ENCODE measurements around the gene SOWAHA.
"Not testable (repeated sequence)": the region's sequence is repeated elsewhere in the genome, so short reads cannot be mapped to it uniquely, and the experiment has no call there.

SOWAHA gene

DNA sequence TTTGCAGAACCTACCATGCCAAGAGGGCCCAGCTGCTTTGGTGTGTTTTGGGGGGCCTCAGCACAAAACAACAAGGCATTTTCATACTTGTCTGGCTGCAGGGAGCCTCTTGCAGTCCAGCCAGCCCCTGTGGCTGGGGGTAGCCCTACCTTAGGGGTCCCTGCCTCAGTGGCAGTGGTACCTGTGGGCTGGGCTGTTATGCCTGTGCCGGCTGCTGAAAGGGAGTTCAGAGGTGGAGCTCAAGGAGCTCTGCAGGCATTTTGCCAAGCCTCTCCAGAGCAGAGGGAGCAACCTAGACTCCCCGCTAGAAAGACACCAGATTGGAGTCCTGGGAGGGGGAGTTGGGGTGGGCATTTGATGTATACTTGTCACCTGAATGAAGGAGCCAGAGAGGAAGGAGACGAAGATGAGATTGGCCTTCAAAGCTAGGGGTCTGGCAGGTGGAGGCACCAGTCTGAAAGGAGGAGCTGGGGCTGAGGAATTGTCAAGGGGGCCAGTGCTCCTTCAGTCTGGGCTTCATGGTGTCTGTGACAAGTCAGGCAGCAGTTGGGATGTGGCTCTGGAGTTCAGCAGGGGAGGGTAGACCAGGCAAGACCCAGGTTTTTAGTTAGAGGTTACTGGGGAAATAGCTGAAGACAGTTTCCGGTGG is 15.9 kb downstream of the SOWAHA start:
- DNase-seq: no peak

DNA sequence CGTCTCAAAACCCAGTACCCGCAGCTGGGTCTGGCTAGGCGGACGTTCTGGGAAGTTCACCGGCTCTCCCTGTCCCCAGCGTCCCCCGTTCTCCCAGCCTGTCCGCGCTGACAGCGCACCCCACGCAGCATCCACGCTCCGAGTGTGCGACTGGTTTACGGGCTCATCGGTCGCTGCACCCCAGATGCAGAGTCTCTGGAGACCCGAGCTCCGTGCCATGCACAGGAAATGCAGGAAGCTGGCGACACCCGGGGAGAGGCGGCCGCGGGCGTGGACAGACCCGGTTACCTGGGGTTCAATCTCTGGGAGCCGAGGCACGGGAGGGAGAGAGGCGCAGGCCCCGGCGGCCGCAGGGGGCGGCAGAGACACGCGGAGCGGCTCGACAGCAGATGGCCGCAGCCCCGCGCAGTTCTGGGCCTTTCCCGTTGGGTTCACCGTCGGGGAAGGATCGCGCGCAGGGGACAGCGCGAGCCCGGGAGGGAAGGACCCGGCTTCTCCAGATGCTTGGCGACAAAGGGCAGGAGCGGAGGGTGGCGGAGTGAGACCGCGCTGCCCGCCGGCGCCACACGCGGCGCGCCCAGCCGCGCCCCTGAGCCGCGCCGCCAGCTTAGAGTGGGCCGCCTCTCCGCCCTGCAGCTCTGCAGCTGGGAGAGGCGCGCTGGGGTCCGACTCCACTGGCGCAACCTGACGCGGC is 16.8 kb downstream of the SOWAHA start:
- DNase-seq: peak; percentile 91

DNA sequence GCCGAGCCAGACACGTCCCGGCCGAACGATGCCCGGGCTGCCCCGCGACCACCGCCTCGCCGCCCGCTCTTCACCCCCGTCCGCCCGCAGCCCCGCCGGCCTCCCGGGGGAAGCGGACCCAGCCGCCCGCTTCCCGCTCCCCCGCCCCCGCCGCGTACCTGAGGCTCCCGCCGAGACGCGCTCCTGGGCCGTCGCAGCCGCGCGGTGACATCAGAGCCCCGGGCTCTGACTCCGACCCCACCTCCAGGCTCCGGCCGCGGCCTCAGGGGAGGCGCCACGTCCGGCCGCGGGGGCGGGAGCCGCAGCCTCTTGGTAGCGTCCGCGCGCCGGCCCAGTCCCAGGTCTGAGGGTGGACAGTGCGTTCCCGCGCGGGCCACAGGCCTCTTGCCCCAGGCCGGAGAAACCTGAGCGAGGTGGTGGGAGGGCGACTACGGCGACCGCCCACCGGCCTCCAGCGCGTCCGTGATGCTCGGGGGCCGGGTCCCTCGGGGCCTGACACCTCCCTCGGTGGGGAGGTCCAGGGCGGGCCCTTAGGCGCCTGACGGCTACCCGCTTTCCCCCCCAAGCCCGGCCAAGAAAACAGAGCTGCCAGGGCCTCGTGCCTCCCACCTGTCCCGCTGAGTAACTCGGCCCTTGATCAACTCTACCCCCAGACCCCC is 17.5 kb downstream of the SOWAHA start, which contains the start of gene SHROOM1:
TSS of gene SHROOM1 (minus strand) at position 212 of the 659 bp plus-strand sequence. CDS start 4,507 bp downstream, outside the sequence.
- peak; percentile 69 for DNase-seq

DNA sequence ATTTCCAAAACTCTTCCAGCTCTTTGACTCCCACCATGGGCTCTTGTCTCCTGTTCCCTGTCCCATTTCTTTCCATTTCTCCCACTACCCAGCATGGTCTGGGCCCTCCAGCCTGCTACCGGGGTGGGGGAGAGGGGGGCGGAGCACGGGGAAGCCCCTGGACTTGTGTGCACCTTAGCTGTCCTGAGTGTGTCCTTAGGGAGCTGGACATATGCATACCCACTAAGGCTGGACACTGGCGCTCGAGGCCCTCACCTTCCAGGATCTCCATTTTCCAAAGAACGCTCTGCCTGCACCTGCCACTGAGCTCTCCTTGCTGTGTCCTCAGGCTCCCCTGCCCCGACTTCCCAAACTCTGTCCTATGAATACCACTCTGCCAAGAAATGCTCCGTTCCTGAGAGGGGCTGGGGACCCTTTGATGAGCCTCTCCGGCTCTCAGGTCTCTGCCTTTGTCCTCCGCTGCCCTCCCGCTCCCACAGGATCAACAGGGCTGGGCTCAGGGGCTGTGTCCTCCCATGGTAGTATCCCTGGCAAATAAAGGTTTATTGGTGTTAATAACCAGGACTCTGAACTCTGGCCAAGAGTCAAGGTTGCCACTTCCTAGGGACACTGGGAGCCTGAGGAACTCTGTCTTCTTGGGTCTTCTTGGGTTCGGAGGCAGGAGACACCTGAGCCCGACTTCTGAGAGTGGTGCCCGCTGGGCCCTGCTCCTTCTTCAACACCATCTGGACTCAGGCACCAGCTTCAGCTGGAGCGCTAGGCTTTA is 18.2 kb downstream of the SOWAHA start:
- no peak for DNase-seq

DNA sequence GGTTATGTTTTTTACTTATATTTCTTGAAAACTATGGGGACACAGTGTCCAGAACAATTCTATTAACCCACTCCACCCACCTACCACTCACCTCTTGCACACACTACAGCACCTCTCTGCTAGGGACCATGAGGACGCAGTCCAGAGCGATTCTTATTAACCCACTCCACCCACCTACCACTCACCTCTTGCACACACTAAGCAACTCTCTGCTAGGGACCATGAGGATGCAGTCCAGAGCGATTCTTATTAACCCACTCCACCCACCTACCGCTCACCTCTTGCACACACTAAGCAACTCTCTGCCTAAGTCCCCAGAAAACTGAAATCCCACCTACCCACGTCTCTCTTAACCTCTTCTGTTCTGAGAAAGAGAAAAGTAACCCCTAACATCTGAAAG is 19.5 kb downstream of the SOWAHA start:
- DNase-seq: no peak

GRCh38 chr5:132834057-132834456 is 21.0 kb downstream of the SOWAHA start:
- no peak for DNase-seq

GRCh38 chr5:132836852-132837251 is 23.8 kb downstream of the SOWAHA start:
- no peak for DNase-seq

DNA sequence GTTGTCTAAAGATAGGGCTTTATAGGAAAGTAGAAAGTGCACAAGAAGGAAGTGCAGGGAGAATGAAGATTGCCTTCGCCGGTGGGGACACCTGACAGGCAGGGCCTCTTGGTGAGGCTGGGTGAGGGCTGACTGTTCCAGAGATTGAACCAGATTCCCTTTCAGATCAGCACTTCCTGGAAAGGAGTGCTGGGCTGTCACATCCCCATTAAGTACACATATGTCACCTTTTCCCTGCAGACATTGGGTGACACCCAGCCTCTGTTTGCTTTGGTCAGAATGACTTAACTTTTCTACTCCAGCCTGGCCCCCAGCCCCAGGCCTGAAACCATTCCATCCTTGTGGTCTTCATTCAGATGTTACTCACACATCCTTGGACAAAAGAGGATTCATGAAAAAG is 24.8 kb downstream of the SOWAHA start:
- no peak for DNase-seq

DNA sequence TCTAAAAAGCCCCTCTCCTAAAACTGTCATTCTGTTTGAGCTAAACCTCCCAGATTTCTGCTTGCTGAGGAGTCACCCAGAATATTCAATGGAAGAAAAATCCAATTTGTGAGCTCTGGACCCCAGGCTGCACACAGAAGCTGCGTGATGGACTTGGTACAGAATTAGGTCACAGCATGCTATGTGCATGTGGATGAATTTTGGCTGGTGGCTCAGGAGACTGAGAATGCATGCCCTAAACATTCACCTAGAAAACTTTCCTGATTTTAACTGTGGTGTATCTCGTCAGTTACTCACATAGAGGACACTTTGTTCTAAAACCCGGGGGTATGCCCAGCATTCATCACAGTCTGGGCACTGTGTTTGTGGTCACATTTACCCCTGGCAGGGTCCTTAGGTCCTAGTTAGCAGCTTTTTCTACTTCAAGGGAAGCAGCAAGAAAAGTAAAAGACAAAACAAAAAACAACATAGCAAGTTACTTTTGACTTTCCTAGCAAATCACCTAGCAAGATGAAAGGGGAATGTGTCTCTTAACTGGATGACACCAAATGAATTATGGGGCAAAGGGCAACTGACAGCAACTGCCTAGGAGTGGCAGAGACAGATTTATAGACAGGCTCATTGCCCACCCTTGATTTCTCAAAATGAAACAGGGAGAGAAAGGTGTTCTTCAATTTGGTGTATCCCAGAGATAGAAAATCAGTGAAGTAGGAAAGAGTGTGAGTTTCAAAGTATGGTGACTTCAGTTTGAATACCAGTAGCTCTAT is 25.6 kb downstream of the SOWAHA start:
- DNase-seq: peak; percentile 49

DNA sequence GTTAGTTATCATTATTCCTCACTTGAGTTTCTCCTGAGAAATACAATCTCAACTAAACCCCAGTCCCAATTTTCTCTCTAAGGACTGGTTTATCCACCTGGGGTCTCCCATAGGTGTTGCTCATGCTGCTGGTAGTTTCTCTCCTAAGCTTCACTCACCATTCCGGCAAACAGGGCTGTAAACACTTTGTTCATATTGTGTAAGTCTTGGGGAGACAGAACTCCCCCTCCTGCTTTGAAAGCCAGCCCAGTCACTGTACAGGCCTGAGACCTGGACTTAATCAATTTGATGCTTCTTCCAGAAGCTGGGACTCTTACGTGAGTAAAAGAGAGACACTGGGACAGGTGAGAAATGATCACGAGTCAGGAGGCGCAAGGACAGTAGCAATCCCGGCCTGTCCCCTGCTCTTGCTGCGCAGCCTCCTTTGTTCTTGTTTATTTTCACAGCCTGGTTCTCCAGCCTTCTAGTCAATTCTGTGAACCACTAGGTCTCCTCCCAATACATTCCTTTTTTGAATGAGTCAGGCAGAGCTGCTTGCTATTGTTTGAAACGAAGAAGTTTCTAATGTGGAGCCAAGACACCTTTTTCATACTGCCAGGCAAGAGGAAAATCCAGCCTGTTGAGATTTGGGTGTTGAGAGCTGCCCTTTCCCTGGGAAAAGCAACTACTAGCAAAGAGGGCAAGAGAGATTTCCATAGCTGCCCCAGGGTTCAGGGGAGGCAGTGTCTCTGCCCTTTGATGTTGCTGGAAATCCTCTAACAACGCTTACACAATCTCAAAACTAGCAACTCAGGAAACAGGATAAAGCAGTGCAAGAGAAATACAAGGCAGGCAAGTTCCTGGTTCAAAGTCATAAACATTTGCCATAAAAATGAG is 26.6 kb downstream of the SOWAHA start:
- DNase-seq: no peak

DNA sequence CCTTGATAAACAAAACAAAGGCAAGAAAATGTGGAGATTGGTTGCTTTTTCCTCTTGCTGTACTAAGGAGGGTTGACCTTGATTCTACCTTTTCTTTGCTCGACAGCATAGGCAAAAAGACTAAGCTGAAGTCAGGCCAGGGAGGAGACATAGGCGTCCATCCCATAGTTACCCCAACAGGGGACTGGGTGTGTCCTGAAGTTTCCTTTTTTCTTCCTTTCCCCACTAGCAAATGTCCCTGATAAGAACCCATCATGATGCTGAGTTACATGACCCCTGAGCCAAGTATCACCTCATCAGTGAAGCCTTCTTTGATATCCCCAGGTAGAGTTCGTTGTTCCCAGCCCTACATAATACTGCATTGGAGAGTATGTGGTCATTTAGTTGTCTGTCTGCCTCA is 27.2 kb downstream of the SOWAHA start:
- DNase-seq: no peak

- DNase-seq: no peak
These were observed 27.8 kb downstream of the SOWAHA start for GRCh38 chr5:132840896-132841295.

DNA sequence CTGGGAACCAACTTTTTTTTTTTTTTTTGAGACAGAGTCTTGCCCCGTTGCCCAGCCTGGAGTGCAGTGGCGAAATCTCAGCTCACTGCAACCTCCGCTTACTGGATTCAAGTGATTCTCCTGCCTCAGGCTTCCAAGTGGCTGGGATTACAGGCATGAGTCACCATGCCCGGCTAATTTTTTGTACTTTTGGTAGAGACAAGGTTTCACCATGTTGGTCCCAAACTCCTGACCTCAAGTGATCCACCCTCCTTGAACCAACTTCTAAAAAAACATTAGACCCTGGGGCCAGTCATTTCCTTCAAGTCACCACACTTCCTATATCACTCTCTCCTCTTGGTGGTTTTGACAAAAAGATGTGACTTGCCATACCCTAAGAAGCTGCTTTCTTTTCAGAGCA is 28.2 kb downstream of the SOWAHA start:
- DNase-seq: no peak

DNA sequence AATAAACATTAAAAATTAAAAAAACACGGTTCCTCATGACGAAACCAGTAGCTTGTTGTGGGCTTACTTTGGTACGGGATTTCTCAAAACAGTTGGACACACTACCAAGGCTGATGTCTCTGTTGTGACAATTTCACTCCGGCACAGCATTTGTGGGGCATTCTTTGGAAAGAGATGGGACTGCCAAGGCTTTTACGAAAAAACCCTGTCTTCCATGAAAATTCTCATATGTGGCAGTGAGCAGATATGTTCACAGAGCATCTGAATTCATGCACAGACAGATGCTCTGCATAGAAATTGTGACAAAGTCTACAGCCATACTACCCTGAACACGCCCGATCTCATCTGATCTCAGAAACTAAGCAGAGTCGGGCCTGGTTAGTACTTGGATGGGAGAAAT is 35.2 kb downstream of the SOWAHA start:
- no peak for DNase-seq

GRCh38 chr5:132849347-132849746 is 36.2 kb downstream of the SOWAHA start:
- DNase-seq: no peak

- DNase-seq: no peak
These were observed 37.0 kb downstream of the SOWAHA start for GRCh38 chr5:132850066-132850465.

DNA sequence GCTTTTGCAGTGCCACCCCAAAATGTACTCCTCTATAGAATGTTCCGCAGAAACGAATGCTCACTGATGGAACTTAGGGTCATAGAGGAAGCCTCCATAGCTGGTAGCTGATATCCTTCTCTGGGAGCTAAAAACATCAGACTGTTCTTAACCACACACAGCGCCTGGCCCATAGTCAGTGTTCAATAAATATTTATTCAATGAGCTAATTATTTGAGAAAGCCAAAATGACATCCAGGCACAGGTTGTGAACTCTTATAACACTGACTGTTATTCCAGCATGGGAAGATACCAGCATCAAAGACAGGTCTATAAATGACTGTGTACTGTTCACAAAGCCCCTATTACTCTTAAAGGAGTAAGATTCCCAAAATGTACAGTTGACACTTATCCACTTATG is 40.2 kb downstream of the SOWAHA start:
- no peak for DNase-seq

- DNase-seq: no peak
These were observed 40.7 kb downstream of the SOWAHA start for GRCh38 chr5:132853790-132854189.

DNA sequence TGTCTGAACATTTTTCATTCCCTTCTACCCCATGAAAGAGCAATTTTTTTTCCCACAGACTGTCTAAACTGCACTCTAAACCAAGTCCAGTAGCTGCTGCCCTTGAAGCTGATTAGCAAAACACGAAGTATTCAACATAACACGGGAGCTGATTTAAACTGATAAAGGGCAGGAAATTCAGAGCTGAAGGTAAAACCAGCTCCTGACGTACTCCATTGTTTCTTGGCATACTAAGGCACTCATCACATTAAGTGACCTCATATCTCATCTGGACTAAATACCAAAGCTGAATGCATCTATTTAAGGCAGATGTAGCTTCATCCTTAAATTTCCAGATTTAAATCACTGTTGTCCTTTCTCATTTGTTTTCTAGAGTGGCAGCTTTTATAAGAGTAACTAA is 41.2 kb downstream of the SOWAHA start:
- DNase-seq: no peak

DNA sequence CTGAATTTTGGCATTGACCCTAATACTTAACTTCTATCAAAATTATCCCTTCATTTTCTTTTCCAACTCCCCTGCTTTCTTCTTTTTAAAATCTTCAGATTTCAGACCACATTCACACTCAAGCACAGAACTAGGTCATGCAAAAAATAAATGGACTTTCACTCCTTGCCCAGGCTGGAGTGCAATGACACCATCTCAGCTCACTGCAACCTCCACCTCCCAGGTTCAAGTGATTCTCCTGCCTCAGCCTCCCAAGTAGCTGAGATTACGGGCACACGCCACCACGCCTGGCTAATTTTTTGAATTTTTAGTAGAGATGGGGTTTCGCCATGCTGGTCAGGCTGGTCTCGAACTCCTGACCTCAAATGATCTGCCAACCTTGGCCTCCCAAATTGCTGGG is 41.9 kb downstream of the SOWAHA start:
- not testable (repeated sequence) for DNase-seq

- no peak for DNase-seq
These were observed 42.9 kb downstream of the SOWAHA start for GRCh38 chr5:132856011-132856410.

Measured in eye (tissue), 1 donor.